HG03378 (cell line): ENCODE measurements around the gene ACSS2.

ENCODE experiments used
- ATAC-seq: cut with Tn5 transposase; IDR thresholded peaks from one replicate; pipeline ENCODE4 v1.9.1; 2021; ENCODE audit warnings: mild to moderate bottlenecking, moderate library complexity; ENCODE audit not compliant: unreplicated experiment

ACSS2 gene

DNA sequence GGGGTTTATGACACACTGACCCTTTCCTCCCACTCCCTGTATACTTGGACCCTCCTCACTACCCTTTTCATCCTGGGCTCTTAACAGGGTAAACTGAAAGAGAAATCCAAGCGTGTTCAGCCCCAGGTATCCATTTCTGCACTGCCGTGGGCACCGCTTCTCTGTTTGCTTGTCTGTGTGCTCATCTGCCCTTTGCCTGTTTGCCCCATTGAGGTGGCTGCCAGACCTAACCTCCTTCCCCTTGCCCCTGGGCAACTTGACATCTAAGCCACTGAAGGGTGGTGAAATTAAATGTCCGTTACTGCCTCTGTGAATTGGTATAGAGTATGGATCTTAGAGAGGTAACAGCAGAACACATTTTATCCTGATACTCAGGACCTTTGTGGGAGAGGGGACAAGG, 38.7 kb downstream of the ACSS2 start:
- no peak for ATAC-seq

DNA sequence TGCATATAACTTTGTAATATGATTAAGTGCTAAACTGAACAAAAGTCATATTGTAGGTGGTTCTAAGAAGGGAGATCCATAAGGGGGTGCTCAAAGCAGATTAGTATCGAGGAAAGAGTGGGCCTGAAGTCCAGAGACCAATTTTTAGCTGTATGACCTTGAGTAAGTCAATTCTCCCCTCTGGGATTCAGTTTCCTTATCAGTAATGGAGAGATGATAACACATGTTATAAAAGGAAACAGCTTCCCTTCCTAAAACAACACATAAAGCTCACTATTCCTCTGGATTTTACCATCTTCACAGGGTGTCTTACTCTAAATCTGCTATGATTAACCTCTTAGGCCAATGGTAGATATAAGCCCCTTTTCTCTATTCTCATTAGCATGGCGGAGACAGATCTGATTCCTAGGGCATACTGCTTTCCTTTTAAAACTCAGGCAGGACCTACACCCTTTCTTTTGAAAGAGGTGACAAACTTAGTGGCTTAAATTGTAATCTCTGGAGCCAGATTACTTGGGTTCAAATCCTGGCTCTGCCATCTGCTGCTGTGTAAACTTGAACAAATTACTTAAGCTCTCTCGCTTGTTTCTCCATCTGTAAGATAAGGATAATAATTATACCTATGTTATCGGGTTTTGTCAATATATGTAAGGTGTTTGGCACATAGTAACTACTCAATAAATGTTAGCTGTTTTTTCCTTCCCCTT, 39.5 kb downstream of the ACSS2 start:
- no peak for ATAC-seq

DNA sequence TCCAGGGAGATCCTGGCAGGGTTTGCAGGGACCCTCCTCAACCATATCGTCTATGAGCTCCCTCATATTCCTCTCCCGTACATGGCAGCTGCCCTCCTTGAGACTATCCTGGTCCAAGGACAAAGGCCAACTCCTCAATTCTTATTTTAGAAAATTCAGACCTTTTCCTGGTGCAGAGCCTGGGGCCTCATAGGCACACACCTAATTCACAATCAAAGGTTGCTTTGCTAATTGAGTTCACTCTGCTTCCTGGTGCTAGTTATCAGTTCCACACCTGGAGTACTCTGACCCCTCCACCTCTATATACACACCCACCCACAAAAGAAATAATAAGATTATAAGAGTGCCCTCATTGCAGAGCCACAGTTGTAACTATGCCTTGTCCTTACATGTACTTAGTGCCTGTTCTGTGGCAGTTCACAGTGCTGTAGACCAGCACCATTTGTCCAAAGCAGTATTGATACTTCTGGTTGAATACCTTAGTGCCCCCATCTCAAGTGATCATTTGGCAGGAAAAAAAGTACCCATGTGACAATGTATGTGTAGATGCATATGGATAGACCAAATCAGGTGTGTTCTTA, 40.5 kb downstream of the ACSS2 start:
- no peak for ATAC-seq

DNA sequence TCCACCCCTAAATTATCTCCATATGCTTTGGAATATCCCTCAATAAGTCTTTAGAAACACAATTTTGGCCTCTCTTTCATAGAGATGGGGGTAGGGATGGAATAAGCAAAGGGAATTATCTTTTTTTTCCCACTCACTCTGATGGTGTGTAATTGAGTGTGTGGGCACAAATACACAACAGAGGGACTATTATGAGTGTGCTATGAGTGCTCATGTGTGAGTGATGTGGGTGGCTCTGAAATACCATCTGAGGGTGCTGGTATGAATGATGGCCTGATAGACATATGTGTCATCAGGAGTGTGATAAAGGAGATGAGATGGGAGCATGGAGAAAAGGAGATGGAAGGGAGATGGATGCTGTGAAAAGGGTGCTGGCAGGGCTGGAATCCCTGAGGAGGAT, 43.6 kb downstream of the ACSS2 start:
- no peak for ATAC-seq

DNA sequence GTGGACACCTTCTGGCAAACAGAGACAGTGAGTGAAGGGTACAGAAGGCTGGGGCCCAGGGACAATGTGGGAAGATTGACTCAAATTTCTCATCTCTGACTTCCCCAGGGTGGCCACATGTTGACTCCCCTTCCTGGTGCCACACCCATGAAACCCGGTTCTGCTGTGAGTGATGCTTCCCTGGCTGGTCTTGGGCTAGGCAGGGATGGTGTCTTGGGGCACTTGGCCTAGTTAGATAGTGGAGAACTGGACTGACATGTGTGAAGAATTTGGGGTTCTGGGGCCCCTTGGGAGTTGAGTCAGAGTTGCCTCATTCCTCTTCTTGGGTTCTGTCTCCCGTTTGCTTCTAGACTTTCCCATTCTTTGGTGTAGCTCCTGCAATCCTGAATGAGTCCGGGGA, 45.0 kb downstream of the ACSS2 start:
- ATAC-seq: no peak

DNA sequence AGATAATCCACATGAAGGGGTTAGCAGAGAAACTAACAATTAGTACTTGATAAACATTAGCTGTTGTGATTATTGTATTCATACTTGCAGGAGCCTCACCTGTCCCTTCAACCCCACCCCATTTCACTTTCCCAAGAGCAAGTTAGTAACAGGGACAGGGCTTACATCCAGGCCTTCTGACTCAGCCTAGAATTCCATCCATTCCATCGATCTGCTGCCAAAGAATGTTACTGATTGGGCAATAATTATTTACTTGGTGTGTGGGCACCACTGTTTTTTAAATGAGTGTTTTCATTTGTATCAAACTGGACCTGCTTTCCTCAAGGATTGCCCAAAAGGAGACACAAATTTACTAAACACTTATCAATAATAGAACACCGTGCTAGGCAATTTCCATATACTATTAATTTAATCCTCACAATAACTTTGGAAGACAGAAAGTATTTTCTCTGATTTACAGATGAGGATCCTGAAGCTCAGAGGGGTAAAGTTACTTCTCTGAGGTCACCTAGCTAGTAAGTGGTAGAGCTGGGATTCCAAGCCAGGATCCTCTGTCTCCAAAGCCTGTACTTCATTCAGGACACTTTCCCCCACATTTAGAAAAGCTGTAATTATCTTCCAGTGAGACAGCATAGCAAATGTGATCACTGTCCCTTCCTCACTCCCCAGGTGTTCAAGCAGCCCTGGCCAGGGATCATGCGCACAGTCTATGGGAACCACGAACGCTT, 46.4 kb downstream of the ACSS2 start:
- no peak for ATAC-seq

- ATAC-seq: no peak
Observed at GRCh38 chr20:34923414-34923813, 47.0 kb downstream of the ACSS2 start.

DNA sequence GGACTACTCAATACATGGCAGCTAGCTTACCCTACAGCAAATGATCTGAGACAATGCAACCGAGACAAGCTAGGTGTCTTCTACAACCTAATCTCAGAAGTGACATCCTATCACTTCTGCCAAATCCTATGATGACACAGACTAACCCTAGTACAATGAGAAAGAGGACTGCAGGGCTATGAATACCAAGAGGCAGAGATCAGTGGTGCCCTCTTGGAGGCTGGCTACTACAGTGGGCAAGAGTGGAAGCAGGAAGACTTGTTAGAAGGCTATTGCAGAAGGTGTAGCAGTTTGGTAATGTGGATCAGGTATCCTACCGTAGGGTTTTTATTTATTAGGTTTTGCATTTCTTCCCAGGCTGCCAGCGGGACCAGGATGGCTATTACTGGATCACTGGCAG, 48.9 kb downstream of the ACSS2 start:
- ATAC-seq: no peak

GRCh38 chr20:34925981-34926380, 49.6 kb downstream of the ACSS2 start:
- no peak for ATAC-seq

GRCh38 chr20:34926581-34926980, 50.2 kb downstream of the ACSS2 start:
- no peak for ATAC-seq

GRCh38 chr20:34927736-34928135, 51.3 kb downstream of the ACSS2 start:
- no peak for ATAC-seq

GRCh38 chr20:34928411-34928810, 52.0 kb downstream of the ACSS2 start:
- ATAC-seq: no peak

GRCh38 chr20:34931771-34932170, 55.4 kb downstream of the ACSS2 start:
- no peak for ATAC-seq

DNA sequence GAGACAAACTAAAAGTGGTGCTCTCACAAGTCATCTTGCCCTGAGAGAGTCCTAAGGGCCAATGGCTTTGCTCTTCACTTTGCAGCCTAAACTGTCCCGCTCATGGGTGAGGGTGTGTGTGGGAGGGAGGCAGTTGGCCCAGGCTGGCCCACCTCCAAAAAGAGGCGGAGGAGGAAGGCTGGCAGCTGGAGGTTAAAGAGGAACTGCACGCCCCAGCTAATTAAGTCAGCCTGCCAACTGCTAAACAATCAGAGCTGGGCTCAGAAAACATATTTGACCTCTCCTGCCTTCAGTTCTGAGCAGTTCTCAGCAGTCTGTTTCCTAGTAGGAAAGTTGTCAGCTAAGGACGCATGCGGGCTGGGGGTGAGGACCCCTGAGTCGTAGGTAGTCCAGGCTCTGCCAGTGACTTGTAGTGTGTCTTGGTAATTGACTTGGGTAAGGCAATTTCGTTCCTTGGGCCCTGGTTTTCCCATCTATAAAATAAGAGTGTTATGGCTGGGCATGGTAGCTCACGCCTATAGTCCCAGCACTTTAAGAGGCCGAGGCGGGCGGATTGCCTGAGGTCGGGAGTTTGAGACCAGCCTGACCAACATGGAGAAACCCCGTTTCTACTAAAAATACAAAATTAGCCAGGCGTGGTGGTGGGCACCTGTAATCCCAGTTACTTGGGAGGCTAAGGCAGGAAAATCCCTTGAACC, 62.2 kb downstream of the ACSS2 start:
- ATAC-seq: no peak

GRCh38 chr20:34940081-34940481, 63.7 kb downstream of the ACSS2 start:
- ATAC-seq: no peak

GRCh38 chr20:34941226-34941625, 64.8 kb downstream of the ACSS2 start:
- no peak for ATAC-seq

GRCh38 chr20:34942301-34942700, 65.9 kb downstream of the ACSS2 start:
- ATAC-seq: no peak

DNA sequence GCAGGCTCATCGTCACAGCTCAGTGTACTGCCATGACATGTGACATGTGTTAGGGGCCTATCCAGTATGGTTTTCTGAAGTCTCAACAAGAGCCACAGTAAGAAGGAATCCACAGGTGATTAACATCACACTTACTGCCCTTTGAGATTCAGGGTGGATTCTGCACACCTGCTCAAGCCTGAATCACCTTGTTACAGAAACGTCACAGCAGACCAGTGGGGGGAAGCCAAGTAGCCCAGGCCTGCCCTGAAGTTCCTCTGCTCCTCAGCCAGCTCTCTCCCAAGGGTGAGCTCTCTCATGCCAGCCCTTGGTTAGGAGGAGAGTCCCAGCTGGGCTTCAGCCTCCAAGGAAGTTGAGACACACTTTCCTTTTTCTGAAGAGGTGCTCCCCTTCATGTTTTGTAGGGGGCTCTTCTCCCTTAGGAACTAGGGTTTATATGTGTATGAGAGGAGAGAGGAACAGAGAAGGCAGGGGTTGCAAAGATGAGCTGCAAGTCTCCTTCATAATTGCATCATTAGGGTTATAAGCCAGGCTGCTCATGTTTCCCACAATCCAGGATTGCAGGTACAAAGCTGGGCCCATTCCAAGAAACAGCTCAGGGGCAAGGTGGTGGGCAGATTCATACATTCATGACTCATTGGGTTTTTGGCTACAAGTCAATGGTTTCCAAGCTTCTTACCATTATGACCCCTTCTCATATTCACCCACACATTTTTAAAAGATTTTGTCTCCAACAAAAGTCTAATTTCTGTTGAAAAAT, 67.6 kb downstream of the ACSS2 start:
- ATAC-seq: no peak

- no peak for ATAC-seq
Observed at GRCh38 chr20:34945315-34946077, 69.1 kb downstream of the ACSS2 start.

- no peak for ATAC-seq
Observed at GRCh38 chr20:34946661-34947060, 70.2 kb downstream of the ACSS2 start.
